Measurements from ENCODE around the gene GPR153.

GRCh38 chr1:6260433-6260934 lies 414 bp downstream of the GPR153 start:
- no peak for TF ChIP-seq EZH2 (IDR thresholded peaks at IDR 0.05)
- no peak; the same call in 1 of the 2 replicates for TF ChIP-seq POLR2AphosphoS5 (IDR thresholded peaks at IDR 0.05; ENCODE audit: borderline replicate concordance, low read depth, low read length)
- no peak for TF ChIP-seq FOXP2 (optimal IDR thresholded peaks at IDR 0.05; ENCODE audit: control extremely low read depth, extremely low read length, insufficient read depth)
